BJ (cell line): Measurements from ENCODE around the gene SPIRE2. TPM values are rescaled to one million over a fixed set of nuclear protein-coding genes. Genes with fewer than 3 reads are reported as not detected.

ENCODE experiments used
- CTCF ChIA-PET: fragments of 350-600 bp; formaldehyde crosslinking; extraction: SDS; loops from one replicate; lab custom pipeline; 2021; ENCODE audit warnings: antibody characterized with exemption, inconsistent platforms; lab: Yijun Ruan, JAX
- POLR2A ChIA-PET: fragments of 300-600 bp; sonication (Branson Sonifier 250); formaldehyde crosslinking; extraction: SDS; loops from one replicate; lab custom pipeline; 2021; ENCODE audit warnings: antibody characterized with exemption; lab: Charles Lee
- DNase-seq: peaks from one replicate; pipeline ENCODE4 v3.0.0-alpha.2; 2011; ENCODE audit warnings: low read depth
- H3K27me3 ChIP-seq: 2 replicates; pipeline ENCODE4 v1.6.0; 2011; ENCODE audit warnings: low read length; ENCODE audit not compliant: control insufficient read depth, insufficient read depth
- H3K36me3 ChIP-seq: 2 replicates; pipeline ENCODE4 v1.5.1; 2011; ENCODE audit warnings: low read length; ENCODE audit not compliant: control insufficient read depth, insufficient read depth
- H3K4me3 ChIP-seq: 2 replicates; pipeline ENCODE4 v1.5.1; 2011; ENCODE audit warnings: low read depth, mild to moderate bottlenecking, control low read depth, low read length
- CTCF ChIP-seq: IDR thresholded peaks from 2 replicates; pipeline ENCODE4 v1.5.1; 2011; ENCODE audit warnings: low read depth, mild to moderate bottlenecking, control low read depth, inconsistent platforms, low read length, moderate library complexity; ENCODE audit not compliant: insufficient read depth
- polyA plus RNA-seq: library from polyadenylated mRNA; depleted of rRNA; stranded (reverse); fragments of >200 nt; gene quantifications from 2 replicates; pipeline ENCODE4 v1.2.3, GENCODE V29; 2011

Gene SPIRE2
- polyA plus RNA-seq, 1 experiment, result 2.3 TPM

- ChIA-PET CTCF (interaction anchor here (5.2 kb wide), 1 partner anchor 16 kb away, joined by 35 read pairs; no protein-coding TSS in a partner anchor), POLR2A (no interaction called here)
- no peak for DNase-seq
- TF ChIP-seq CTCF, result no peak
- Histone ChIP-seq H3K4me3 (no peak overlapping the region), H3K27me3 (no peaks in the 10 kb centered on the region), H3K36me3 (no peaks in the 10 kb centered on the region)
Measured at GRCh38 chr16:89844739-89845339, 16.6 kb downstream of the SPIRE2 start.

GRCh38 chr16:89845417-89845816, 17.1 kb downstream of the SPIRE2 start:
- no peak for TF ChIP-seq CTCF
- Histone ChIP-seq H3K27me3 (no peaks in the 10 kb centered on the region), H3K4me3 (no peak overlapping the region), H3K36me3 (no peaks in the 10 kb centered on the region)
- DNase-seq, result no peak
- POLR2A ChIA-PET, result no interaction called here
- CTCF ChIA-PET, result interaction anchor here (5.2 kb wide), 1 partner anchor 16 kb away, joined by 35 read pairs; no protein-coding TSS in a partner anchor

- Histone ChIP-seq H3K27me3 (no peaks in the 10 kb centered on the region), H3K4me3 (no peak overlapping the region), H3K36me3 (no peaks in the 10 kb centered on the region)
- no peak for TF ChIP-seq CTCF
- no peak for DNase-seq
- ChIA-PET POLR2A (no interaction called here), CTCF (no interaction called here)
Measured at GRCh38 chr16:89847051-89847939, 19.0 kb downstream of the SPIRE2 start.

GRCh38 chr16:89847940-89848297, 19.6 kb downstream of the SPIRE2 start:
- no peak for TF ChIP-seq CTCF
- H3K36me3 ChIP-seq, result no peaks in the 10 kb centered on the region
- no peak for DNase-seq
- no peaks in the 10 kb centered on the region for H3K27me3 ChIP-seq
- no peak overlapping the region for H3K4me3 ChIP-seq
- POLR2A ChIA-PET, result no interaction called here
- CTCF ChIA-PET, result no interaction called here

DNA sequence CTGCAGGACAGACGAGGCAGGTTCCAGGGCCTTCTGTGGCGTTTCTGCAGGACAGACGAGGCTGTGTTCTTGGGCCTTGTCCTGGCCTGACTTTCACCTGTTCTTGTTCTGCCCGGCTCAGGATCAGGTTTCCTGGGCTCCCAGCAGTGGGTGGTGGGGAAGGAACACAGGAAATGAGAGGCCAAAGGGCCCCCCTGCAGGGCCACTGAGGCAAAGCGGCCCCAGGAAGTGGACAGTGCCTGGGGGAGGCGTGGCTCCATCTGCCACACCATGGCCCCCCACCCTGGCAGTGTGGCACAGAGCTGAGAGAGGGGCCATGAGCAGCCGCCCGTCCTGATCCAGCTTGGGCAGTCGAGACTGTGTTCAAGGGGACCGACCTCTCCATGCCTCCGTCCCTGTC, 20.7 kb downstream of the SPIRE2 start:
- TF ChIP-seq CTCF, result no peak
- H3K27me3 ChIP-seq, result no peaks in the 10 kb centered on the region
- ChIA-PET POLR2A (no interaction called here), CTCF (interaction anchor here (0.6 kb wide), 1 partner anchor 11 kb away, joined by 3 read pairs; no protein-coding TSS in a partner anchor)
- no peak for DNase-seq
- no peak overlapping the region for H3K4me3 ChIP-seq
- no peaks in the 10 kb centered on the region for H3K36me3 ChIP-seq
